NB4 (cell line): Measurements from ENCODE around the gene ZNF423.

Experiments used
- CTCF ChIP-seq: IDR thresholded peaks from one replicate; pipeline ENCODE4 v1.5.1; 2012; ENCODE audit warnings: low read depth, low read length
- MAX ChIP-seq: IDR thresholded peaks from 2 replicates; pipeline ENCODE4 v1.6.1; 2011; ENCODE audit warnings: low read depth, low read length
- POLR2A ChIP-seq: IDR thresholded peaks from 2 replicates; pipeline ENCODE4 v1.6.1; 2011; ENCODE audit warnings: mild to moderate bottlenecking; ENCODE audit not compliant: insufficient read length; ENCODE audit errors: extremely low read depth

GRCh38 chr16:49822649-49823370 is 33.1 kb downstream of the ZNF423 start:
- TF ChIP-seq CTCF (no peak), MAX (no peak), POLR2A (no peak)
